Measurements from ENCODE around the gene CNOT2. TPM values are rescaled to one million over a fixed set of nuclear protein-coding genes. Genes with fewer than 3 reads are reported as not detected.

CNOT2 gene
- total and polyA plus RNA-seq, 2 donors (not counting 1 experiment from before 2014, with no cell fraction given) = 65.0 to 120 TPM

DNA sequence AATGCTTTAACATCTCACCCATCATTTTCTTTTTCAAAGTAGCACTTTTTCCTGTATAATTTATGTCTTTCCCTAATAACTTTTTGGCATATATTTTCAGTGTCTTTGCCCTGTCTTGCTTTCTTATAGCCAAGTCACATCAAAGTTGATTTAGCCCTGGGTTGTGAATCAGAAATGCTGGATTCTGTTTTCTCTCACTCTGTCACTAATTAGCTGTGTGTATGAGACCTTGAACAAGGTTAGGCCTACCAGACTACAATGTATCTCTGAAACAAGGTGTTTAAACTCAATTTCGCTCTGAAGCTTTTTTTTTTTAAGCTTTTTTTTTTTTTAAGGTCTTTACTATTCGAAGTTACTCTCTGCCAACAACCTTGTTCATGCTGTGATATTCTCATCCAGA, 25.7 kb downstream of the CNOT2 start:
- ChIA-PET CTCF (interaction anchor here (0.6 kb wide), 1 partner anchor 24 kb away, joined by 4 read pairs; no protein-coding TSS in a partner anchor), POLR2A (no interaction called here)
- H3K4me1 ChIP-seq (ENCODE audit: control insufficient read depth in 2 of 2, insufficient read depth in 2 of 2, low read length in 2 of 2) = peaks cover 6 to 39% of the 10 kb centered on the region in 2 donors
- peaks cover 75% of the 10 kb centered on the region for H3K4me1 Mint-ChIP-seq
- H3K27me3 Mint-ChIP-seq = no peaks in the 10 kb centered on the region
- no peak overlapping the region for H2AFZ ChIP-seq (ENCODE audit: insufficient read depth, low read depth, low read length, poor library complexity, severe bottlenecking)
- H4K20me1 ChIP-seq (ENCODE audit: control insufficient read depth, insufficient read depth, low read length, poor library complexity, severe bottlenecking) = peaks cover 94% of the 10 kb centered on the region
- no peak overlapping the region for H3K4me3 Mint-ChIP-seq
- no peak for DNase-seq
- intact Hi-C loops (cut with micrococcal nuclease) = no loop called here
- no peaks in the 10 kb centered on the region for H3K9me3 Mint-ChIP-seq (ENCODE audit: insufficient read depth)
- peaks cover 99% of the 10 kb centered on the region for H3K79me2 ChIP-seq (ENCODE audit: control insufficient read depth, insufficient read depth, low read length)
- no peak for ATAC-seq (ENCODE audit: low read depth)
- no peak overlapping the region for H3K27ac Mint-ChIP-seq
- H3K4me3 ChIP-seq (ENCODE audit: control extremely low read depth in 1 of 5, extremely low read depth in 1 of 5, insufficient read depth in 1 of 5, low read depth in 2 of 5, low read length in 4 of 5) = no peak overlapping the region
- TF ChIP-seq, protein P1, sequence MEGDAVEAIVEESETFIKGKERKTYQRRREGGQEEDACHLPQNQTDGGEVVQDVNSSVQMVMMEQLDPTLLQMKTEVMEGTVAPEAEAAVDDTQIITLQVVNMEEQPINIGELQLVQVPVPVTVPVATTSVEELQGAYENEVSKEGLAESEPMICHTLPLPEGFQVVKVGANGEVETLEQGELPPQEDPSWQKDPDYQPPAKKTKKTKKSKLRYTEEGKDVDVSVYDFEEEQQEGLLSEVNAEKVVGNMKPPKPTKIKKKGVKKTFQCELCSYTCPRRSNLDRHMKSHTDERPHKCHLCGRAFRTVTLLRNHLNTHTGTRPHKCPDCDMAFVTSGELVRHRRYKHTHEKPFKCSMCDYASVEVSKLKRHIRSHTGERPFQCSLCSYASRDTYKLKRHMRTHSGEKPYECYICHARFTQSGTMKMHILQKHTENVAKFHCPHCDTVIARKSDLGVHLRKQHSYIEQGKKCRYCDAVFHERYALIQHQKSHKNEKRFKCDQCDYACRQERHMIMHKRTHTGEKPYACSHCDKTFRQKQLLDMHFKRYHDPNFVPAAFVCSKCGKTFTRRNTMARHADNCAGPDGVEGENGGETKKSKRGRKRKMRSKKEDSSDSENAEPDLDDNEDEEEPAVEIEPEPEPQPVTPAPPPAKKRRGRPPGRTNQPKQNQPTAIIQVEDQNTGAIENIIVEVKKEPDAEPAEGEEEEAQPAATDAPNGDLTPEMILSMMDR (IDR thresholded peaks at IDR 0.05) = no peak
- TF ChIP-seq EZH2 (IDR thresholded peaks at IDR 0.05; ENCODE audit: borderline replicate concordance, insufficient read depth, low read depth, low read length, poor library complexity, severe bottlenecking) = no peak
- no peak overlapping the region for H3K9ac ChIP-seq (ENCODE audit: low read length)
- no peak overlapping the region for H3K27ac ChIP-seq (ENCODE audit: low read length in 2 of 2)
- no peaks in the 10 kb centered on the region for H3K27me3 ChIP-seq (replicated peaks in 1 of 4; ENCODE audit: control extremely low read depth in 1 of 4, control insufficient read depth in 3 of 4, insufficient read depth in 4 of 4, low read length in 3 of 4)
- no peaks in the 10 kb centered on the region for H3K36me3 ChIP-seq (replicated peaks in 1 of 2; ENCODE audit: control extremely low read depth in 1 of 2, control insufficient read depth in 1 of 2, extremely low read depth in 1 of 2, insufficient read depth in 2 of 2, low read length in 1 of 2)
- no CpG with 5 or more reads among the region's 2 CpGs for WGBS (ENCODE audit: insufficient coverage)
- H3K4me2 ChIP-seq (replicated peaks; ENCODE audit: low read depth, low read length, poor library complexity, severe bottlenecking) = no peak overlapping the region
- no peaks in the 10 kb centered on the region for H3K9me3 ChIP-seq (ENCODE audit: control extremely low read depth in 1 of 3, control insufficient read depth in 2 of 3, insufficient read depth in 1 of 3, low read length in 2 of 3)

DNA sequence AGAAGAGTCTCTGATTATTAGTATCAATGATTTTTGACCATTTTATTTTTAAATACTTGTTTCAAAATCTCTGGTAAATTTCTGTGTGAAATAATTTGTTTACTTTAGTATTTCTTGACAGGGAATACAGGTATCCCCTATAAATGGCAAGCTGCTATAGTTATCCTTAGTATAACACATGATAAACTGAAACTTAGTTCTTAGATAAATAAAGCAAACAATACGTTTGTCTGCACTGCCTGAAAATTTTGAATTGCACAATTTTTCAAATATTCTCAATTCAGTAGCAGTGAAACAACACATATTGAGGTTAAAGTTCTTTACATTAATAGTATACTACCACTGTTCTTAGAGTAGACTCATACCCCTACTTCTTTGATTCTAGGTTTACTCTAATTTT, 26.9 kb downstream of the CNOT2 start:
- Mint-ChIP-seq H3K27me3 (no peaks in the 10 kb centered on the region), H3K4me3 (no peak overlapping the region), H3K27ac (no peak overlapping the region), H3K4me1 (peaks cover 69% of the 10 kb centered on the region), H3K9me3 (ENCODE audit: insufficient read depth) (no peaks in the 10 kb centered on the region)
- H3K27me3 ChIP-seq (replicated peaks in 1 of 4; ENCODE audit: control extremely low read depth in 1 of 4, control insufficient read depth in 3 of 4, insufficient read depth in 4 of 4, low read length in 3 of 4) = no peaks in the 10 kb centered on the region
- ATAC-seq (ENCODE audit: low read depth) (no peak), DNase-seq (no peak)
- no peak overlapping the region for H3K27ac ChIP-seq (ENCODE audit: low read length in 2 of 2)
- H3K4me2 ChIP-seq (replicated peaks; ENCODE audit: low read depth, low read length, poor library complexity, severe bottlenecking) = no peak overlapping the region
- H3K79me2 ChIP-seq (ENCODE audit: control insufficient read depth, insufficient read depth, low read length) = peaks cover 99% of the 10 kb centered on the region
- no peak overlapping the region for H2AFZ ChIP-seq (ENCODE audit: insufficient read depth, low read depth, low read length, poor library complexity, severe bottlenecking)
- POLR2A ChIA-PET = no interaction called here
- intact Hi-C loops (cut with micrococcal nuclease) = no loop called here
- no peak overlapping the region for H3K4me3 ChIP-seq (ENCODE audit: control extremely low read depth in 1 of 5, extremely low read depth in 1 of 5, insufficient read depth in 1 of 5, low read depth in 2 of 5, low read length in 4 of 5)
- peaks cover 89% of the 10 kb centered on the region for H4K20me1 ChIP-seq (ENCODE audit: control insufficient read depth, insufficient read depth, low read length, poor library complexity, severe bottlenecking)
- WGBS (ENCODE audit: insufficient coverage) = no CpG with 5 or more reads among the region's 1 CpG
- TF ChIP-seq, protein P1 (IDR thresholded peaks at IDR 0.05) = no peak
- CTCF ChIA-PET = no interaction called here
- no peaks in the 10 kb centered on the region for H3K9me3 ChIP-seq (ENCODE audit: control extremely low read depth in 1 of 3, control insufficient read depth in 2 of 3, insufficient read depth in 1 of 3, low read length in 2 of 3)
- no peaks in the 10 kb centered on the region for H3K36me3 ChIP-seq (replicated peaks in 1 of 2; ENCODE audit: control extremely low read depth in 1 of 2, control insufficient read depth in 1 of 2, extremely low read depth in 1 of 2, insufficient read depth in 2 of 2, low read length in 1 of 2)
- H3K9ac ChIP-seq (ENCODE audit: low read length) = no peak overlapping the region
- peaks cover 0 to 33% of the 10 kb centered on the region in 2 donors for H3K4me1 ChIP-seq (ENCODE audit: control insufficient read depth in 2 of 2, insufficient read depth in 2 of 2, low read length in 2 of 2)

Measured in B cell (primary cell).